GM12801 (cell line): ENCODE results near the gene PRKG1.

Source experiments
- CTCF ChIP-seq: IDR thresholded peaks from one replicate; pipeline ENCODE4 v1.5.1; 2011; ENCODE audit warnings: control low read depth; ENCODE audit not compliant: insufficient read length; ENCODE audit errors: extremely low read depth

Gene PRKG1

GRCh38 chr10:51244309-51244708, 170.0 kb downstream of the PRKG1 start:
- TF ChIP-seq CTCF = no peak

- TF ChIP-seq CTCF = no peak
These were observed 170.6 kb downstream of the PRKG1 start for GRCh38 chr10:51244748-51245490.

GRCh38 chr10:51246156-51246555, 171.9 kb downstream of the PRKG1 start:
- no peak for TF ChIP-seq CTCF

- no peak for TF ChIP-seq CTCF
These were observed 176.1 kb downstream of the PRKG1 start for GRCh38 chr10:51250278-51250920.

- TF ChIP-seq CTCF = no peak
These were observed 176.8 kb downstream of the PRKG1 start for GRCh38 chr10:51251110-51251509.

- no peak for TF ChIP-seq CTCF
These were observed 181.1 kb downstream of the PRKG1 start for GRCh38 chr10:51255381-51255780.

- TF ChIP-seq CTCF = no peak
These were observed 183.4 kb downstream of the PRKG1 start for GRCh38 chr10:51257511-51258248.
